KG1 (cell line): ENCODE data around the gene PRSS56.
"Not testable (repeated sequence)": the region's sequence is repeated elsewhere in the genome, so short reads cannot be mapped to it uniquely, and the experiment has no call there.

ENCODE experiments used
- DNase-seq: peaks from one replicate; lab custom pipeline; 2025; lab: John Stamatoyannopoulos, UW

PRSS56 gene

DNA sequence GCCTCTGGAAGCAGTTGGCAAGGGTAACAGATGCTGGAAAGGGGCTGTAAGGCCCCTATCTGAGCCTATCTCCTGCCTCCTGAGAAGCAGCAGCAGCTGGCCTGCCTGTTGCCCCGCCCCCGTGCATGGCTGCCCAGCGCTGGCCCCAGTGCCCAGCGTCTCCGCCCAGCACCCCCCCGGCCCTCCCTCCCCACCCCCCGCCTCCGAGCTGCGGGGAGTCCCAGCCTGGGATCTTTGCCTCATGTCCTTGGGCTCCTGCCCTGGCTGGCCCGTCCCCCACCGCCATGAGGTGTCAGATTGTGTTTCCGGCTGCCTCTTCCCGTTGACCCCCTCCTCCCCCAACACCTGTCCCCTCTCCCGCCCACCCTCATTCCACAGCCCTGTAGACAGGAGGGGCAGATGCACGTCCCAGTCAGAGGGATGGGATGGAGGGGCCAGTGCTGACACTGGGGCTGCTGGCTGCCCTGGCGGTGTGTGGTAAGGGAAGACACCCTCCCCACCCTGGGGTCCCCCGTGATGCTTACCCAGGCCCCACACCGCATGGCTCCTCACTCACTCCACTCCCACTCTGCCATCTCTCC is 5.7 kb downstream of the PRSS56 start, which contains the start of gene CHRND:
CHRND (plus strand) TSS at position 370 of the 581 bp plus-strand sequence; CDS start at position 426, 56 bp downstream.
- DNase-seq, result no peak

DNA sequence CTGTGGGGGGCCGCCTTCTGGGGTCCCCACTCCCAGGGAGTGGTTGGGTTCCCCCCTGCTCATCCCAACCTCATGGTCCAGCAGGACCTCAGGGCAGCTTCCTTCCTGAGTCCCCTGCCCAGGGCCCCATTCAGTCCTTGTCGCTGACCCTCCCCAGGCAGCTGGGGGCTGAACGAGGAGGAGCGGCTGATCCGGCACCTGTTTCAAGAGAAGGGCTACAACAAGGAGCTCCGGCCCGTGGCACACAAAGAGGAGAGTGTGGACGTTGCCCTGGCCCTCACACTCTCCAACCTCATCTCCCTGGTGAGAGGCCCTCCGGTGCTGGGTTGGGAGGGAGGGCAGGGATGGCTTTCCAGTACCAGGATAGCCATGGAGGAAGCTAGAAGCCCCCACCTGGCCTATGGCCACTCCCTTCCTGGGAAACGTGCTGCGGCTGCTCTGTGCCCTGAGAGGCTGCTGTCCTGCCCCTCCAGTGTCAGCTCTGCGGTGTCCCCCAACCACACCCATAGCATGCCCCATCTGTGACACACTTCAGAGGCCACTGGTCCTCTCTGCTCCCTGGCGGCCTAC is 6.3 kb downstream of the PRSS56 start:
- DNase-seq, result no peak

DNA sequence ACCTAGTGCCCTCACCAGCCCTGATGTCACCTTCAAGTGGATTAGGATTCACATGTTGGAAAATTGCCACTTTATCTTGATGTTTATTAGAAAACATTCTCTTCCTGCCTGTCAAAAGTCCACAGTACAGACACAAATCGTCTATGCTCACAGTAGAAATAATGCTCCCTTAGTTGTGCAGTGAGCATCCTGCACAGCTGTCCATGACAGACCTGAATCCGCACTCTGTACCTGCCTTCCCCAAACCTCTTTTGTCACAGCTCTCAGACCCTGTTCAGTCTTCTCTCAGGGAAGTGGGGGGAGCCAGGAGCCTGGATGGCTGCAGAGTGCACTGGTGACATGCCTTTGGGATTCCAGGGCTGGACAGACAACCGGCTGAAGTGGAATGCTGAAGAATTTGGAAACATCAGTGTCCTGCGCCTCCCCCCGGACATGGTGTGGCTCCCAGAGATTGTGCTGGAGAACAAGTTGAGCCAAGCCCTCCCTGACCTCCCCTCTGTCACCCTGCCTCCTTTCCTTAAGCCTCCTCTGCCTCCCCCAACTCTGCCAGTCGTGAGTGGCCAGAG is 7.8 kb downstream of the PRSS56 start:
- no peak for DNase-seq

DNA sequence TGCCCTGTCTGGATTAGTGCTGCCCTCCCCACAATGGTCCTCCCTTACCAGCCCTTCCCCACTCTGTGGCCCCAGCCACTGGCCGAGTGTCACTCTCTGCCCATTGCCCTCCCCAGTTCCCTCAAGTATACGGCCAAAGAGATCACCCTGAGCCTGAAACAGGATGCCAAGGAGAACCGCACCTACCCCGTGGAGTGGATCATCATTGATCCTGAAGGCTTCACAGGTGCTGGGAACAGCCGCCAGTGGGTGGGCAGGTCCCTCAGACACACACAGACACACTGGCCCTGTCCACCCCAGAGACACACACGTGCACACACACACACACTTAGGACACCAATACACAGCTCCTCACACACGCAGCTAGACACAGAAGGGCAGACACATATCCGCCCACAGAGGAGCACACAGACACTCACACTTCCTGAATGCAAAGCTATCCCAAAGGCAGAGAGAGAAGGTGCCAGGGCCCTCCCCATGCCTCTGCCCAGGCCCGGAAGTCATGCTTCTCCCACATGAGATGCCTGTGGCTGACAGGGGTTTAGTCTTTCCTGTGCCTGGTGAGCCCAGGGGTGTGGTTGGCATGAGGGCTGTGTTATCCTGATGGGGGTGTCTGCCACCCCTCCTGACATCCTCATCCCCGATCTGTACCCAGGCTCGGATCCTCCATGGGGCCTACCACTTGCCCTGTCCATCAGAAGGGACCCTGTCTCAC is 8.7 kb downstream of the PRSS56 start:
- no peak for DNase-seq

DNA sequence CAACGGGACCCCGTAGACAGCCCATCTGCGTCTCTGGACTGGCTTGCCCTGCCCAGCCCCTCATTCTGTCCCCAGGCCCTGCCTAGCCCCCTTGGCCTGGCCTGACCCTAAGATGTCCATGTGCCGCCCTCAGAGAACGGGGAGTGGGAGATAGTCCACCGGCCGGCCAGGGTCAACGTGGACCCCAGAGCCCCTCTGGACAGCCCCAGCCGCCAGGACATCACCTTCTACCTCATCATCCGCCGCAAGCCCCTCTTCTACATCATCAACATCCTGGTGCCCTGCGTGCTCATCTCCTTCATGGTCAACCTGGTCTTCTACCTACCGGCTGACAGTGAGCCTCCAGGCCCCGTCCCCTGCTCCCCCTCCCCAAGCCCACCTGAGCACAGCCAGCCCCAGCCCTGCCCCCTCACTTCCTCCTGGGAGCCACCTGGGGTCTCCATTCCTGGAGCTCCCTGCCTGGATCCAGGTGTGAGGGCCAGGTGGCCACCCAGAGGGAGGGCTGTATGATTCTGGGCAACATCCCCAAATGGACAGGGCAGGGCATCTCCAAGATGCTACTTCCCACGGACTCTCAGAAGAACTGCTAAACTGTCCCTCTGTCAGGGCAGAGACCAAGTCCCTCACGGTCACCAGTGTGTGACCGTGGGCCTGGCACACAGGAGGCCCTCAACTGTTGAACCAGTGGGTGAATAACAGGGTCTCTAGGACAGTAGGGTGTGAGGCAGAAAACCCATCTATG is 9.8 kb downstream of the PRSS56 start:
- no peak for DNase-seq

DNA sequence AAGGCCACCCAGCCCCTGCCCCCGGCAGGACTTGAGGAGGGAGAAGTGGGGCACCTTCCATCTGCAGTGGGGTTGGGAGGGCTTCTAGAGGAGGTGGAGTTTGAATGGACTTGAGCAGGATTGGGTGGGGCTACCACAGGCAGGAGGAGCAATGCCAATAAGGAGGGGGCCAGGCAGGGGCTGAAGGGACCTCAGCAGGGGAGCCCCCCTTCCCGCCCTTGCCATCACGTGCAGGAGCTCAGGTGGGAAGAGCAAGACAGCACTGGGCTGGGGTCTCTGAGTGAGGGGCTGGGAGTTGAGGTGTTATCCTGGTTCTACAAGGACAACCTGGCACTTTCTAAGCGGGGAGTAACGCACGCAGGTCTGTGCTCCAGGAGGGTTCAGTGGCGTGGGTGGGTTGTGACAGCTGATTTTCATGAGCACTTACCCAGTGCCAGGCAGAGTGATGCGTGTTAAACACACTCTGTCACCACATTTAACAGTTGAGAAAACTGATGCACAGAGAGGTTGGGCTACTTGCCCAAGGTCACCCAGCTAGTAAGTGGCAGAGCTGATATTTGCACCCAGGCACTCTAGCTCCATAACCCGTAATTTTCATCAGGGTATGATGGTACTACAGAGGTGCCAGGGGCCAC is 10.6 kb downstream of the PRSS56 start:
- no peak for DNase-seq

DNA sequence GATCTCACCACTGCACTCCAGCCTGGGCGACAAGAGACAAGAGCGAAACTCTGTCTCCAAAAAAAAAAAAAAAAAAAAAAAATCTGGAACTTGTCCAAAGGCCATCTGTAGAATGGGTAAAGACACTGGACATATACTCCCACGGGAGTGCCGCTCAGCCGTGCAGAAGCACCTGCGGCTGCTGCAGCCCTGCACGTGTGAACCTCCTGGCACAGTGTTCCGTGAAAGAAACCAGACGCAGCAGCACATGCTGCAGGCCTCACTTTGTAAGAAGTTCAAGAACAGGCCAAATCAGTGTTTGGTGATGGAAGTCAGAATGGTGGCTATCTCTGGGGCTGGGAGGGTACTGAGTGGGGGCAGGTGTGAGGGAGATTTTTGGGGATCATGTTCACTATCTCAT is 12.2 kb downstream of the PRSS56 start:
- no peak for DNase-seq

DNA sequence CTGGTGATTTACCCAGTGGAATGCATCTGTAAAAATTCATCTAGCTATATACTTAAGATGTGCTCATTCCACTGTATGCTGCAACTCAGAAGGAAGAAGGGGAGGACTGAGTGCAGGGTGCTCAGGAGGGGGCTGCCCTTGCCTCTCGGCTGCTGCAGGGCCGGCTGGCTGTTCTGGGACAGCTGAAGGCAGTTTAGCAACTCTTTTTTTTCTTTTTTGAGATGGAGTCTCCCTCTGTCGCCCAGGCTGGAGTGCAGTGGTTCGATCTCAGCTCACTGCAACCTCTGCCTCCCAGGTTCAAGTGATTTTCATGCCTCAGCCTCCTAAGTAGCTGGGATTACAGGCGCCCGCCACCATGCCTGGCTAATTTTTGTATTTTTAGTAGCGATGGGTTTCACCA is 12.6 kb downstream of the PRSS56 start:
- DNase-seq, result not testable (repeated sequence)

DNA sequence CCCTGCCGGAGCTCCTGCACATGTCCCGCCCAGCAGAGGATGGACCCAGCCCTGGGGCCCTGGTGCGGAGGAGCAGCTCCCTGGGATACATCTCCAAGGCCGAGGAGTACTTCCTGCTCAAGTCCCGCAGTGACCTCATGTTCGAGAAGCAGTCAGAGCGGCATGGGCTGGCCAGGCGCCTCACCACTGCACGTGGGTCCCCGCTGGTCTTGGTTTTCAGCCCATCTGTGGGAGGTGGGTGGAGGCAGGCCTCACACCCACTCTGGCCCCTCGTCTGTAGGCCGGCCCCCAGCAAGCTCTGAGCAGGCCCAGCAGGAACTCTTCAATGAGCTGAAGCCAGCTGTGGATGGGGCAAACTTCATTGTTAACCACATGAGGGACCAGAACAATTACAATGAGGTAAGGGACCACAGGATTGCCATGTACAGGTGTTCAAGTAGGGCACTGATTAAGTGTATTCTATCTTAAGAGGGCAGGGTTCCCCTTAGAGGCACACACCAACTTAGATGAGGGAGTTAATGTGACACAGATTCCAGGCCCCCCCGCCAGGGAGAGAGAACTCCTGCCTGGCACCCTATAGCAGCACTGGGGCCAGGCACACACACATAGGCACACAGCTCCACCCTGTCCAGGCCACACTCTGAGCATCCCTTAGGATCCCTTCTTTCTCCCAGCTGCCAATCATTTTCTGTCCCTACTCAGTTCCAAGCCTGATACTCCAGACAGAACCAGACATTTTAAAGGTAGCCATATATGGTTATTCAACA is 13.9 kb downstream of the PRSS56 start:
- DNase-seq, result no peak

DNA sequence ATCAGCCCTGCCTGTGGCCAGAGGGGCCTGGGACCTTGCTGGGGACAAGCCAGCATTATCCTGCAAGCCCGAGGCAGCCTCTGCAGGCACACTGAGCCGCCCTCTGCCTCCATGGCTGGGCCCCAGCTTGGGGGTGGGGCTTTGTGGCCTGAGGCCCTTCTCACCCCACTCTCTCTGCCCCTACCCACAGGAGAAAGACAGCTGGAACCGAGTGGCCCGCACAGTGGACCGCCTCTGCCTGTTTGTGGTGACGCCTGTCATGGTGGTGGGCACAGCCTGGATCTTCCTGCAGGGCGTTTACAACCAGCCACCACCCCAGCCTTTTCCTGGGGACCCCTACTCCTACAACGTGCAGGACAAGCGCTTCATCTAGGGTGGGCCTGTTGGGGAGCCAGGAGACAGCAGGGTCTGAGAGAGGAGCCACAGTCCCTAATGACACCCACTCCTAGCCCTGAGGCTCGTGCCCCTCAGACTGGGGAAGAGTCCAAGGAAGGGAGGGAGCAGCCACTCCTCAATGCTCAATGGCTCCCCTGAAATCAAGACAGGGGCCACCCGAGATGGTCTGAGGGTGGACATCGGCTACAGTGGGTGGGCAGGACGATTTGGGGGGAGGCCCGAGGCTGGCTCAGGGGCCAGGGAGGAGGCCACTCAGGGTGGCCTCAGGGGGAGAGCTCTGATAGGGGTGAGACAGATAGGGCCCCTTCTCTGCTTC is 14.9 kb downstream of the PRSS56 start:
- DNase-seq, result no peak

DNA sequence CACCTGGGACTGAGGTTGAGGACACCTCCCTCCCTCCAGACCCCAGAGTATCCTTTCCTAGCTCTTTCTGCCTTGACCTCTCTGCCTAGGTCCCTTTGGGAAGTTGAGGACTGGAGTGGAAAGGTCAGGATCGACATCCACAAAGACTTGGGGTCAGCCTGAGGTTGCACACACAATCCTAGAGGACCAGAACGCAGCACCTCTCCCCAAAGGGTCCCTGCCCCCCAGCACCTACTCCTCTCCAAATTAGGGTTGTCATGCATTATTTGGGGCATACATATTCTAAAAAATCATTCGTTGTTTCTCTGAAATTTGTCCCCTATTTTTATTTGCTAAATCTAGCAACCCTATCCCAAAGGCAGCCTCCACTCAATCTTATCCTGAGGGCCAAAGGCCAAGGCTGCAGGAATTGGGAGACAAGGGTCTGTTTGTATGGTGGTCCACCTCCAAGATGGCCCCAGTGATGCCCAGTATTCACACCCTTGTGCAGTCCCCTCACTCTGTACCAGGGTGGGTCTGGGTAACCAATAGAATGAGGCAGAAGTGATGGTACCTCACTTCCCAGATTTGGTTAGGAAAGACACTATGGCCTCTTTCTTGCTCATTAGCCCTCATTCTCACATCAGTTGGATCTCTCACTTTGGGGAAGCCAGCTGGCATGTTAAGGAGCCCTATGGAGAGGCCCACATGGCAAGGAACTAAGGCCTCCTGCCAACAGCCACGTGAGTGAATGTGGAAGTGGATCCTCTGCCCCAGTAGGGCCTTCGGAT is 15.8 kb downstream of the PRSS56 start:
- no peak for DNase-seq

DNA sequence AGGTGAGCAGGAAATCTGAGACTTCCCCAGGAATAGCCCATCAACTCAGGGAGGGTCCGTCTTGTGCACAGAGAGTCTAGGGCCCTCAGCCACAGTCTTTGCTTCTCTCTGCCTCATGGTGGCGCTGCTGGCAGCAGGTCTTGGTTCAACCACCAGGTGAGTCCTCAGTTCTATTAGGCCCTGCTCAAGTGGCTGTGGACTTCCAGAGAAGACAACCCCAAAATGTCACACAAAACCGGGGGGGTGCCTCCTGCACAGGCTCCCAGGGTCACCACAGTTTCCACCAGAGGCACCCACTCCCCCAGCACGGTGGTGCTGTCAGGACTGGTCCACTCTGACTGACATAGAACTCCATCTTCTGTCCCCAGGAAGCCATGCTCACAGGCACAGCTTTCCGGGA is 16.9 kb downstream of the PRSS56 start:
- no peak for DNase-seq

DNA sequence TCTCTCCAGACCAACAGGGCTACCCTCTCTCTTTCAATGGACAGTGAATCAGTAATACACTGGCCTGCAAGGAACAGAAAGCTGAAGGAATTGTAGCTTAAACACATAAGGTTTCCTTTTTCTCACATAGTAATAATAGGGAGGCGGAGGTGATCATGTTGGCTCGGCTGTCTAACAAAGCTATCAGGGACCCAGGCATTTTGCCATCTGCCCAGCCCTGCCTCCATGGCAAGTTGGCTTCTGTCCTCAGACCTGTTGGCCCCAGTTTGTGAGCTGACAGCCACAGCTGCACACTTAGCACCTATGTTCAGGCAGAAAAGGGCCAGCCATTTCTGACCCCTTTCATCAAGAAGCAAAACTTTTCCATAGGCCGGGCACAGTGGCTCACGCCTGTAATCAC is 17.3 kb downstream of the PRSS56 start:
- no peak for DNase-seq

DNA sequence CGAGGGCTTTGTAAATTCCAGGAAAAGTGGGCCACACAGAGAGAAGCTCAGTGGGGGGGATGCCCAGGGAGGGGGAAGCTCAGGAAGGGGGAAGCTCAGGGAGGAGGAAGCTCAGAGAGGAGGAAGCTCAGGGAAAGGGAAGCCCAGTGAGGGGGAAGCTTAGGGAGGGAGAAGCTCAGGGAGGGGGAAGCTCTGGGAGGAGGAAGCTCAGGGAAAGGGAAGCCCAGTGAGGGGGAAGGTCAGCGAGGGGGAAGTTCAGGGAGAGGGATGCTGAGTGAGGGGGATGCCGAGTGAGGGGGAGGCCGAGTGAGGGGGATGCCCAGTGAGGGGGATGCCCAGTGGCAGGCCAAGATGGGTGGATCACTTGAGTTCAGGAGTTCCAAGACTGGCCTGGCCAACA is 18.5 kb downstream of the PRSS56 start:
- no peak for DNase-seq

DNA sequence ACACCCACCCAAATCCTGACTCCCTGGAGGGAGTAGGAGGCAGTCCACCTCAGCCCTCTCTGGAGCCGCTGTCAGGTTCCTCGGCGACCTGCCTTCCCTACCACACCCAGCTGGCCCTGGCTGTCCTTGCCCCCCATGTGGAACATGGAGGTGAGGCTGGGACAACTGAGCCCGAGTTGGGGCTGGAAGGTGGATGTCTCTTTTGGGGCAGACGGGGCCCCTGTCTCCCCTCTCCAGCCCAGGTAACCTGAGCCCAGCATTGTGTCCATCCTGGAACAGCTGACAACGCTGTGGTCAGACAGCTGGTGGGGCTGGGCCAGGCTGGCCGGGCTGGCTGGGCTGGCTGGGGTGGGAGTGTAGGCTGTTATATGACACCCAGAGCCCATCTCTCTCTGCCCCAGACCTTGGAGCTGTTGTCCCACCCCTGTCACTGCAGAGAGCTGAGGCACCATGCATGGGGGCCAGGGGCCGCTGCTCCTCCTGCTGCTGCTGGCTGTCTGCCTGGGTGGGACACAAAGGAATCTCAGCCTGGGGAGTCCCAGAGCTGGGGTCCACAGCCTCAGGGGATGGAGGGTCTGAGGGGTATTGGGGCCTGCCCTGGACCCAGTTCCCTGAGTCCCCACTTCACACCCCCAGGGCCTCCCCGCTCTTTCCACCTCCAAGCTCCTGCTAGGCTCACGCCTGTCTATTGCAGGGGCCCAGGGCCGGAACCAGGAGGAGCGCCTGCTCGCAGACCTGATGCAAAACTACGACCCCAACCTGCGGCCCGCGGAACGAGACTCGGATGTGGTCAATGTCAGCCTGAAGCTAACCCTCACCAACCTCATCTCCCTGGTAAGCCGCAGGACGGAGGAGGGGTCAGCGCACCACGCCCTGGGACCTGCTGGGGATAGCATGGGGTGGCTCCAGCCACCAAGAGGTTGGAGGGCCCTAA is 19.4 kb downstream of the PRSS56 start, which contains the start of gene CHRNG:
CHRNG (plus strand) TSS at position 395 of the 934 bp plus-strand sequence; CDS start at position 451, 56 bp downstream.
- DNase-seq, result no peak

DNA sequence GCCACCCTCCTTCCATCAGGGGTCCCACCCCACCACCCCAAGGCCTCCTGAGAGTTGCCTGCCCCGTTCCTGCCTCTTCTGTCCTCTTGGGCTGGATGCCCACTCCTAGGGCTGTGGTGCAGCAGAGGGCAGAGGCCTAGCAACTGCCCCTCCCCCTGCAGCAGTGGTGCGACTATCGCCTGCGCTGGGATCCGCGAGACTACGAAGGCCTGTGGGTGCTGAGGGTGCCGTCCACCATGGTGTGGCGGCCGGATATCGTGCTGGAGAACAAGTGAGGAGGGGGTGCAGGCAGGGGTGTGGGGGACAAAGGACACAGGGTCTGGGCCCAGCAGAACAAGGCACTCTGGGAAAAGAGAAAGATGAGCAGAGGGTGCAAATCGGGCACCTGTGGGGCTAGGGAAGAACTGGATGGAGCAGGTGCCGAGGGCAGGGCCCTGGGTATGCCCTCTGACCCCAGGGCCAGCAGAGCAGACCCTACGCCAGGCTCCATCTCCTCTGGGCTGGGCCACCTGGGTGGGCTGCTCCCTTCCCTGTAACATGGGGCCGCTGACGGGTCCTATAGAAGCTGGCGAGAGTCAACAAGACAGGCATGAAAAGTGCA is 20.4 kb downstream of the PRSS56 start:
- DNase-seq, result no peak

DNA sequence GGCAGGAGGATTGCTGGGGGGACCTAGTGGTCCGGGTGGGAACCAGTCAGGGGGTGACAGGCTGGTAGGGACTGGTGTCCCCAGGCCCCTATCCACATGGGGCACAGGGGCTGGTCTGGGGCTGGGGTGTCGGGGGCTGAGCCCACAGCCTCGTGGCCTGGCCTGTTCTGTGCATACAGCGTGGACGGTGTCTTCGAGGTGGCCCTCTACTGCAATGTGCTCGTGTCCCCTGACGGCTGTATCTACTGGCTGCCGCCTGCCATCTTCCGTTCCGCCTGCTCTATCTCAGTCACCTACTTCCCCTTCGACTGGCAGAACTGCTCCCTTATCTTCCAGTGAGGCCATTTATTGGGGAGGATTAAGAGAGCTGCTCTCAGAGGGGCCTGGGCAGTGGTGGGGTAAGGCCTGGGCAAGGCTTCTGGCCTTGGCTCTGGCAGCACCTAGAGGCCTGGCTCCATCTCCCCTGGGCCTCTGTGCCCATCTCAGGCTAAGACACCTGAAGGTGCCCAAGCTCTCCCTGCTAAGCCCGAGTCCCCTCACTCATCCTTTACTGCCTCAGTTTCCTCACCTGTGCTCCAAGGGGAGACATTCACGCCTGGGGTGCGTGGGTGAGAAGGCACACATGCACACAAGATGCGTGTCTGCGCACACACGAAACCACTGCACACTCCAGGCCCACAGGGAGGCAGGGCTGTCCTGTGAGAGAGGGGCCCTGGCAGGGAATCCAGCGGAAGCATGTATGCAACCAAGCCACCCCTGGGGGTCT is 21.2 kb downstream of the PRSS56 start:
- no peak for DNase-seq
